LNCaP clone FGC (cell line): ENCODE measurements around the gene ZNF500.

Source experiments
- DNase-seq: peaks from one replicate; pipeline ENCODE4 v3.0.0-alpha.2; 2011; ENCODE audit warnings: low read depth
- H3K4me3 ChIP-seq: 2 replicates; pipeline ENCODE4 v1.5.1; 2011; ENCODE audit warnings: mild to moderate bottlenecking, low read depth, low read length, control low read depth
- CTCF ChIP-seq: IDR thresholded peaks from 2 replicates; pipeline ENCODE4 v1.5.1; 2012; ENCODE audit warnings: mild to moderate bottlenecking; ENCODE audit not compliant: control insufficient read depth, insufficient read depth; ENCODE audit errors: extremely low read depth

Gene ZNF500

GRCh38 chr16:4749700-4750257 is 17.2 kb downstream of the ZNF500 start:
- no peak for TF ChIP-seq CTCF
- no peak overlapping the region for H3K4me3 ChIP-seq
- DNase-seq: no peak

DNA sequence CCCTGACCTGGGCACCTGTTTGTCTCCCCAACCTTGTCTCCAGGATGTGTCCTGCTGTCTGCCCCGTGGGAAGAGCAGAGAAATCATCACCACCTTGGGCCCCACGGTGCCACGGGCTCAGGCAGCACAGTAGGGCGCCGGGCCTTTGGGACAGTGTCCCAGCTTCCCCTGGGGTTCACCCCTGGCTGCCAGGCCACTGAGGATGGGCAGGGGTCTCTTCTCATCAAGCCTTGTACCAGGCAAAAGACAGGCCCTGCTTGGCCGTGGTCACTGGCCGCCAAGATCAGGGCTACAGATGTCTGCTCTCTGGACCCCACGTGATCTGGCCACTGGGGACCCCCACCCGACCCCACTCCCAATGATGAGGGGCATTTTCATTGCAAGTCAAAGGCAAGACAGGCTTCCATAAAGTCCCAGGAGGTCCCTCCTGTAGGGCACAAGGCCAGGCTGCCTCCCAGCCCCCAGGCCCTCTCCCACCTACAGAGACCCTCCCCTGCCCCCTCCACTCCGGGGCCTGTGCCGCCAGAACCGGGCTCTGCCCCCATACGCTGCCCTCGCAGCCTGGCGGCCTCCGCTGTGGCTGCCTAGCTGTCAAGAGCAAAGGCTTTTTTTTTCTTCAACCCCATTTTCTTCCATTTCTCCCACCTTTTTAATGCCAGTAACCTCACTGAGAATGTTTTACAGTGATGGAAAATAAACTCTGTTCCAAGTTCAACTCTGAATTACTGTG is 18.1 kb downstream of the ZNF500 start:
- no peak overlapping the region for H3K4me3 ChIP-seq
- no peak for TF ChIP-seq CTCF
- no peak for DNase-seq

- H3K4me3 ChIP-seq: no peak overlapping the region
- no peak for TF ChIP-seq CTCF
- DNase-seq: no peak
These were observed 18.9 kb downstream of the ZNF500 start for GRCh38 chr16:4747906-4748681.

DNA sequence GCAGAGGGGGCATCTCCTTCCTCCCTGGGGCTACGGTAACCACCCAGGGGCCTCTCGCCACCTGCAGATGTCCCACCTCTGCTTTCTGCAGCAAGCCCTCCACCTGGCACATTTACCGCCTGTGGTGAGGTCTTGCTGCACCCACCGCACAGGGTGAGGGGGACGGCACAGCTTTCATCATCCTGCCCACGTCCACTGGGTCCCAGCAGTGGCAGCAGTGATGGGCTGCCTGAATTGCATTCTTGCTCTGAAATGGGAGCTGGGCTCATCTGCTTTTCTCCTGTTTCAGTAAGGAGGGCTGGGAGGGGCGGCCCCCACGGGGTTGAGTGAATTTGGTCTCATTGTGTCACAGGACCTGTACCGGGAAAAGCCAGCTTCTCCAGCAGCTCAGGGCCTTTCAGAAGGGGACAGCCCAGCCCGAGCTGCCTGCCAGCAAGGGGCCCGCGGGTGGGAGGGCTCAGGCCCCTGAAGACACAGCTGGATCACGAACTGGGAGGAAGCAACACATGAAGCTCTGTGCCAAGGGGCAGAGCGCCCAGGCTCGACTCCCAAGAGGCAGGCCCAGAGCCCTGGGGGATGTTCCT is 19.9 kb downstream of the ZNF500 start:
- no peak for DNase-seq
- H3K4me3 ChIP-seq: no peak overlapping the region
- no peak for TF ChIP-seq CTCF

- no peak overlapping the region for H3K4me3 ChIP-seq
- no peak for TF ChIP-seq CTCF
- DNase-seq: no peak
These were observed 20.7 kb downstream of the ZNF500 start for GRCh38 chr16:4746215-4746614.

- no peak for TF ChIP-seq CTCF
- no peak for DNase-seq
- no peak overlapping the region for H3K4me3 ChIP-seq
These were observed 21.7 kb downstream of the ZNF500 start for GRCh38 chr16:4745274-4745569.
